Fibroblast of skin of left biceps (primary cell): ENCODE results near the gene CHD3.

Experiments
- DNase-seq, 2 experiments: peaks; one replicate each; pipeline ENCODE4 v3.0.0-alpha.2; 2013; ENCODE audit warnings: low read depth in 2 of 2

The CHD3 gene

DNA sequence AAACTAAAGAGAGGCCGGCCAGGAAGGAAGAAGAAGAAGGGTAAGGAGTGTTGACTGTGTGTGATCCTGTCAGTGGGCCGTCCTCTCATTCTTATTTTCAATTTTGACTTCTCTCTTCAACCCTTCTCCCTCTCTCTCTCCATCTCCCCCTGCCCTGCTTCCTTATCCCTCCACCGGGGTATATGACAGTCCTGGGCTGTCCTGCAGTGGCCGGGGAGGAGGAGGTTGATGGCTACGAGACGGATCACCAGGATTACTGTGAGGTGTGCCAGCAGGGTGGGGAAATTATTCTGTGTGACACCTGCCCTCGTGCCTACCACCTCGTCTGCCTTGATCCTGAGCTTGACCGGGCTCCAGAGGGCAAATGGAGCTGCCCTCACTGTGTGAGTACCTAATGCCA is 5.6 kb downstream of the CHD3 start:
- DNase-seq: no peak

DNA sequence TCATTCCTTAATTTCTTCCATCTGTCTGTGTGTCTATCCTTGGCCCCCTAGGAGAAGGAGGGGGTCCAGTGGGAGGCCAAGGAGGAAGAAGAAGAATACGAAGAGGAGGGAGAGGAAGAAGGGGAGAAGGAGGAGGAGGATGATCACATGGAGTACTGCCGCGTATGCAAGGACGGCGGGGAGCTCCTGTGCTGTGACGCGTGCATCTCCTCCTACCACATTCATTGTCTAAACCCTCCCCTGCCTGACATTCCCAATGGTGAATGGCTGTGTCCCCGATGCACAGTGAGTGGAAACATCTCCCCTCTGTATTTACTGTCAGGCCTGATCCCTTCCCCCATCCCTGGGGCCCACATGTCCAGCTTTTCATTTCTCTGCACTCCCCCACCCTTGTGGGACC is 6.3 kb downstream of the CHD3 start:
- DNase-seq: no peak

GRCh38 chr17:7897090-7897489 is 8.5 kb downstream of the CHD3 start:
- DNase-seq: no peak

- DNase-seq: no peak
These were observed 9.2 kb downstream of the CHD3 start for GRCh38 chr17:7897773-7898172.

- DNase-seq: no peak
These were observed 14.8 kb downstream of the CHD3 start for GRCh38 chr17:7903154-7904103.

GRCh38 chr17:7909089-7909488 is 20.5 kb downstream of the CHD3 start:
- DNase-seq: no peak

GRCh38 chr17:7910281-7910680 is 21.7 kb downstream of the CHD3 start:
- no peak for DNase-seq

- no peak for DNase-seq
These were observed 22.1 kb downstream of the CHD3 start for GRCh38 chr17:7910711-7911110.

GRCh38 chr17:7911116-7911515 is 22.5 kb downstream of the CHD3 start:
- no peak for DNase-seq

GRCh38 chr17:7912927-7913524 is 24.4 kb downstream of the CHD3 start:
- DNase-seq: peak; percentile 43 to 45

- DNase-seq: no peak
These were observed 26.6 kb downstream of the CHD3 start for GRCh38 chr17:7915179-7915610.

DNA sequence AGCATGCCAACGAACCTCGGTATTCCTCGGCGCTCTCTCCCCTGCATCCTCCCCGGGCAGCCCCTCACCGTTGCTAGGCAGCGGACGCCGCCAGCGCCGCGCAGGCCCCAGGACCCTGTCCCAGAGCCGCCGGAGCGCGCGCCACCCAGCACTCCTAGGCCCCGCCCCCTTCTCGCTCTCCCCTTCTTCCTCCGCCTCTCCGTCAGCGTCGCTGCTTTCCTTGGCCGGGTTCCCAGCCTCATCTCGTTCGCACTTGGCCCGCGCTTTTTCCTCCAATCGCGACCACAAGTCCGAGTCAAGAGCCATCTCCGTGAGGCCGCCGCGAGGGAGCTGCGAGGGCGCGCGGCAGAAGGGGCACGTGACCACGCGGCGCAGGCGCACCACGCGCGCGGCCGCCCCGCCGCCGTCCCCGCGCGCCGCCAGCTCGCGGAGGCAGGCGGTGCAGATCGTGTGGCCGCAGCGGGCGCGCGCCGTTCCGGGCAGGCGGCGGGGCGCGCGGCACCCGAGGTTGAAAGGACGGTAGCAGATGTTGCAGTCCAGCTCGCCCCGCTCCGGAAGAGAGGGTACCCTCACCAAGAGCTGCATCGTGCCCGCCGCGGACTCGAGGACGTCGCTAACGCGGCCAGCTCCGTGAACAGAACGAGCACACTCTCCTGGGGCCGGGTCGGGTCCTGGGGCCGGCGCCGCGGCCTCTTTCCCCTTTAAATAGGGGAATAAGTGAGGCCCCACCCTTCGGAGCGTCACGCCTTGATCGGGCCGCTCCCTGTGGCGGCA is 27.2 kb downstream of the CHD3 start, which contains the start of gene RNF227:
Gene RNF227, minus strand, starts transcription at position 679 of the 774 bp plus-strand sequence. Its CDS starts 94 bp downstream, at position 585.
- DNase-seq: peak; percentile 95 to 96

- no peak for DNase-seq
These were observed 27.7 kb downstream of the CHD3 start for GRCh38 chr17:7916385-7916682.

GRCh38 chr17:7916808-7917207 is 28.2 kb downstream of the CHD3 start:
- DNase-seq: no peak

GRCh38 chr17:7922269-7922844 is 33.8 kb downstream of the CHD3 start:
- DNase-seq: no peak

DNA sequence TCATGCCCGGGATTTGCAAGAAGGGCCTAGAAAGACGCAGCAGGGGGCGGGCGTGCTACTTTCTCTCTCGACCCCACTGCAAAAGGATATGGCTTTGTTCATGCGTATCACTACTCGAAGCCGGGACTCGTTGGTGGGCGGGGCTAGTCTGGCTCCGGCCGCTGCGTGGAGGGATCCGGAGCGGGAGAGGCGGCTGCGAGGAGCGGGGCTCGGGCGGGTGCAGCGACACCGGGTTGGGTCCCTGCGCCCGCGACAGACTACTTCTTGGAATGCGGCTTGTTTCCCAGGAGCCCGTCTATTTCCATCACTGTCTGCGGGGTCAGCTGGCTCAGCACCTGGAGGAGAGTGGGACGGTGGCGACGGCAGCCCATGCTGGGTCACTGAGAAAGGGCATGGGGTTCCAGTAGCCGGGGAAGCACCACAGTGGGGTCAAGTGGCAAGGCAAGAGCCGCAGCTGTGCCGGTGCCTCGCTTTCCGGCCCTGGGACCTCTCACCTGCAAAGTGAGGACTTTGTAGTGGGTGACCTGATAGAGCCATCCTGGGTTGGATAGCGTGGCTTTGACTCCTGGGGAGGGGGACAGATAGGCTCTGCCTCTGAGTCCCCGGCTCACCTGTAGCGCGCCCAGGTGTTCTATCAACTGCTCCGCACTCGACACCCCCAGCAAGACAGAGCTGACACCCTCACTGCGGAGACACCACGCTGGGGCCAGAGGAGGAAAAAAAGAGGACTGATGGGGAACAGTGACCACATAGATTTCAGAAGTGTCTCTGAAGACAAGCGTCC is 34.4 kb downstream of the CHD3 start:
- DNase-seq: peak; percentile 57 to 64

DNA sequence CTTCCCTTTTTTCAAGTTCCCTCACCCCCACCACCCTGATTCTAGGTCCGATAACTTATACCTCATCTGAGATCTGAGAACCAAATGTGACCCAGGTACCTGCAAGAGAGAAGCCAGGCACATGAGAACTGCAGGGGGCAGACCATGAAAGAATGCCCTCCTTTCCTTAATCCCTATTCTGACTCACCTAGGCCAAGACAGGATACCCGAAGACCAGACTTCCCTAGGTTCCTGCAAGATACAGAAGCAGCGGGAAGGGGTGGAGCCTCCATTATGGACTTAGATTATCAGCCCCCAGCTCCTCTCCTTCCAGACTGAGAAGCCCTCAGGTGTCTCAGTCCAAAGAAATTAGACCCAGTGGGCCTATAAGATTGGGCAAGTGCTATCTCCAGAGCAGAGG is 39.0 kb downstream of the CHD3 start:
- DNase-seq: no peak

DNA sequence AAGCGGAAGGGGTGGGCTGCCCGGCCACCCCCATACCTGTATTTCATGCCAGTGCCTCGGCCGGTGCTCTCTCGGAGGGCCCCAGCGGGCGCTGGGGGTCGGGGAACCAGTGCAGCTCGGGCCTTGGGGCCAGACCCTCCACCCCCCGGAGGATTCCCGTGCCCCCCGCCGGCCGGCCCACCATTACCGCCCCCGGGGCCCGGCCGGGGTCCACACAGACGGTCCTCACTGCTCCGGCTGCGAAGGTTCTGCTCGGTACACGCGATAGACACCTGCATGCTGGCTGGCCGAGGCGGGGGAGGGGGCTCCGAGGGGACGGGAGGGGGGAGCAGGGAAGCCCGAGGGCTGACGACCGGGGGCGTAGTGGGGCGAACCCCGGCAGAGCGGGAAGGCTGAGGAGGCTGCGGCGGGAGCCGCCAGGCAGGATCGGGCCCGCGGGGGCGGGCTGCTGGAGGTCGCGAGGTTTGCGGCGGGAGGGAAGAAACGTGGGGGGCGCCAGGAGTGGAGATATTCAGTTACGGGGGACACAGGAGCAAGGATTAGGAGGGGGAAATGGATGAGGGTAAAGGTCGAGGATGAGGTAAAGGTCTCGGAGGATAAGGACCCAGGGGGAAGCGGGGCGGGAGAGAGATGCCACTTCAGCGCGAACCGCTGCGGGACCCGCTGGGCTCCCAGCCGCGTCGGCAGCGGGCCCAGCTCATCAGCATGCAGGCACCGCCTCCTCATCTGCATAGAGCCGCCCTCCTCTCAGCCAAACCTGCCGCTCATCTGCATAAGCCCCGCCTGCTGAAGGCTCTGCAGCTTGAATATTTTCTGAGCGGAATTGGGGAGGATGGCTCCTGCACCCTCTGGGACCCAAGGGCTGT is 40.8 kb downstream of the CHD3 start, which contains the start of gene KCNAB3:
Gene KCNAB3, minus strand, starts transcription at position 699 of the 866 bp plus-strand sequence. Its CDS starts 421 bp downstream, at position 278.
- peak; percentile 20 to 28 for DNase-seq

GRCh38 chr17:7930841-7931631 is 42.4 kb downstream of the CHD3 start:
- DNase-seq: no peak
